Vagina (tissue), 2 donors: ENCODE data around the gene WDR38.

Source experiments
- POLR2AphosphoS5 ChIP-seq, 2 donors: sonication (generic); formaldehyde crosslinking; IDR thresholded peaks; one replicate each; pipeline ENCODE4 v1.9.0; 2017; ENCODE audit warnings: antibody characterized with exemption in 2 of 2, mild to moderate bottlenecking in 2 of 2, low read depth in 1 of 2; ENCODE audit not compliant: insufficient read depth in 1 of 2
- TF ChIP-seq, protein P1 (sequence below), 3 experiments: fragments of 450-650 bp in 2 of 3; fragments of 200-600 bp in 1 of 3; sonication (generic) in 1 of 3; IDR thresholded peaks; one replicate each; pipeline ENCODE4 v1.5.1; 2017 to 2019; ENCODE audit warnings: antibody characterized with exemption in 3 of 3, mild to moderate bottlenecking in 2 of 3, moderate library complexity in 2 of 3

DNA sequence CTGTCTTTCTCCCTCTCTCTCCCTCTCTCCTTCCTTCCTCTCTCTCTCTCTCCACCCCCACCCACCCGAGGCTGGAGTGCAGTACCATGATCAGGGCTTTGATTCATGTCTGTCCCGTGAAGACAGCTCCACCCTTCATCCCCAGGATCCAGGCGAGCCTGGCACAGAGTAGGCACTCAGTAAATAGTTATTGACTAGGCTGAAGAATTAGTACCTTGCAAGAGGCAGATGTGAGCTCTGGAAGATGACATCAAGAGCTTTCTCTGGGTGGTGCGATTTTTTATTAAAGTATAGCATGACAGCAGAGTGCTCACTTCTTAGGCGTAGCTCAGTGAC is 24.0 kb upstream of the WDR38 start:
- TF ChIP-seq, protein P1, sequence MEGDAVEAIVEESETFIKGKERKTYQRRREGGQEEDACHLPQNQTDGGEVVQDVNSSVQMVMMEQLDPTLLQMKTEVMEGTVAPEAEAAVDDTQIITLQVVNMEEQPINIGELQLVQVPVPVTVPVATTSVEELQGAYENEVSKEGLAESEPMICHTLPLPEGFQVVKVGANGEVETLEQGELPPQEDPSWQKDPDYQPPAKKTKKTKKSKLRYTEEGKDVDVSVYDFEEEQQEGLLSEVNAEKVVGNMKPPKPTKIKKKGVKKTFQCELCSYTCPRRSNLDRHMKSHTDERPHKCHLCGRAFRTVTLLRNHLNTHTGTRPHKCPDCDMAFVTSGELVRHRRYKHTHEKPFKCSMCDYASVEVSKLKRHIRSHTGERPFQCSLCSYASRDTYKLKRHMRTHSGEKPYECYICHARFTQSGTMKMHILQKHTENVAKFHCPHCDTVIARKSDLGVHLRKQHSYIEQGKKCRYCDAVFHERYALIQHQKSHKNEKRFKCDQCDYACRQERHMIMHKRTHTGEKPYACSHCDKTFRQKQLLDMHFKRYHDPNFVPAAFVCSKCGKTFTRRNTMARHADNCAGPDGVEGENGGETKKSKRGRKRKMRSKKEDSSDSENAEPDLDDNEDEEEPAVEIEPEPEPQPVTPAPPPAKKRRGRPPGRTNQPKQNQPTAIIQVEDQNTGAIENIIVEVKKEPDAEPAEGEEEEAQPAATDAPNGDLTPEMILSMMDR (IDR thresholded peaks at IDR 0.05), result no peak
- no peak for TF ChIP-seq POLR2AphosphoS5 (IDR thresholded peaks at IDR 0.05; ENCODE audit: insufficient read depth in 1 of 2, low read depth in 1 of 2)
